Loucy (cell line): ENCODE data around the gene DHX57.

Experiments used
- H2AFZ ChIP-seq: fragments of 200-600 bp; sonication (generic); 2 replicates; pipeline ENCODE4 v1.6.0; 2016; ENCODE audit warnings: antibody characterized with exemption, mild to moderate bottlenecking, low read length, moderate library complexity
- H3F3A ChIP-seq: fragments of 200-600 bp; 2 replicates; pipeline ENCODE4 v1.6.0; 2016; ENCODE audit warnings: antibody characterized with exemption, low read depth, mild to moderate bottlenecking
- H3K27me3 ChIP-seq: fragments of 200-600 bp; sonication (generic); 2 replicates; pipeline ENCODE4 v1.6.1; 2014; ENCODE audit warnings: low read length, mild to moderate bottlenecking; ENCODE audit not compliant: insufficient read depth, poor library complexity, severe bottlenecking
- H3K36me3 ChIP-seq: fragments of 200-600 bp; sonication (generic); 2 replicates; pipeline ENCODE4 v1.6.1; 2016; ENCODE audit warnings: low read length; ENCODE audit not compliant: insufficient read depth
- H3K4me1 ChIP-seq: fragments of 200-600 bp; sonication (generic); 2 replicates; pipeline ENCODE4 v1.5.1; 2014; ENCODE audit warnings: low read length, mild to moderate bottlenecking; ENCODE audit not compliant: insufficient read depth, poor library complexity, severe bottlenecking
- H3K4me2 ChIP-seq: fragments of 200-600 bp; sonication (generic); 2 replicates; pipeline ENCODE4 v1.6.0; 2014; ENCODE audit warnings: antibody characterized with exemption, low read length, low read depth, mild to moderate bottlenecking; ENCODE audit not compliant: poor library complexity, severe bottlenecking
- H3K4me3 ChIP-seq: fragments of 200-600 bp; sonication (generic); 2 replicates; pipeline ENCODE4 v1.5.1; 2014; ENCODE audit warnings: low read length, mild to moderate bottlenecking, mixed read lengths; ENCODE audit not compliant: poor library complexity, severe bottlenecking
- H3K79me2 ChIP-seq: fragments of 200-600 bp; sonication (generic); 2 replicates; pipeline ENCODE4 v1.6.1; 2014; ENCODE audit warnings: low read length; ENCODE audit not compliant: insufficient read depth
- H3K9ac ChIP-seq: fragments of 200-600 bp; sonication (generic); 2 replicates; pipeline ENCODE4 v1.6.0; 2014; ENCODE audit warnings: mild to moderate bottlenecking, low read depth, low read length, moderate library complexity; ENCODE audit not compliant: poor library complexity, severe bottlenecking
- H3K9me2 ChIP-seq: fragments of 200-600 bp; sonication (generic); replicated peaks from 2 replicates; pipeline ENCODE4 v1.6.1; 2016; ENCODE audit warnings: low read depth, low read length, mixed read lengths
- H3K9me3 ChIP-seq: fragments of 200-600 bp; sonication (generic); 2 replicates; pipeline ENCODE4 v1.6.1; 2014; ENCODE audit warnings: mild to moderate bottlenecking, antibody characterized with exemption, low read length, low read depth; ENCODE audit not compliant: insufficient read depth
- H4K20me1 ChIP-seq: fragments of 200-600 bp; sonication (generic); 2 replicates; pipeline ENCODE4 v1.6.0; 2014; ENCODE audit warnings: antibody characterized with exemption, low read length, mild to moderate bottlenecking; ENCODE audit not compliant: insufficient read depth, poor library complexity, severe bottlenecking
- EZH2phosphoT487 ChIP-seq: fragments of 200-600 bp; IDR thresholded peaks from 2 replicates; pipeline ENCODE4 v1.6.1; 2018; ENCODE audit warnings: antibody characterized with exemption, mild to moderate bottlenecking, moderate library complexity, borderline replicate concordance
- TF ChIP-seq, protein P1 (sequence below): fragments of 200-600 bp; sonication (generic); conservative IDR thresholded peaks from 2 replicates; pipeline ENCODE4 v1.5.1; 2014; ENCODE audit warnings: mild to moderate bottlenecking, antibody characterized with exemption, low read length

Gene DHX57

DNA sequence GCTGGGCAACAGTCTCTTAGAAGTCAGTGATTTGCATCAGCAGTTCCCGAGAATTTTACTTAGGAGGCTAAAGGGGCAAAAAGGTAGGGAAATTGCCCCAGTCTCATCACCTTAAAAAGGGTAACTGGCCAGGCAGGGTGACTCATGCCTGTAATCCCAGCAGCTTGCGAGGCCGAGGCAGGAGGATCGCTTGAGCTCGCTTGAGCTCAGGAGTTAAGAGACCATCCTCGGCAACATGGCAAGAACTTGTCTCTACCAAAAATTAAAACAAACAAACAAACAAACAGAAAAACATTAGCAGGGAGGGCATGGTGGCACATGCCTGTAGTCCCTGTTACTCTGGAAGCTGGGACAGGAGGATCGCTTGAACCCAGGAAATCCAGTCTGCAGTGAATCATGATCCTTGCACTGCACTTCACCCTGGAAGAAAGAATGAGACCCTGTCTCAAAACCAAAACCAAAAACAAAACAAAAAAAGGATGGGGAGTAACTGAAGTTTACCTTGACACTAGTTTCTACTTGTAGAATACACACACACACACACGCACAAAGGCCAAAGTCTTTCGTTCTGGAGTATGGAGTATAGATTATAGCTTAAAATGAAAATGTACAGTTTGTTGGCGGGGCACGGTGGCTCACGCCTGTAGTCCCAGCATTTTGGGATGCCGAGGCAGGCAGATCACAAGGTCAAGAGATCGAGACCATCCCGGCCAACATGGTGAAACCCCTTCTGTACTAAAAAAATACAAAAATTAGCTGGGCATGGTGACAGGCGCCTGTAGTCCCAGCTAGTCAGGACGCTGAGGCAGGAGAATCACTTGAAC is 100.4 kb downstream of the DHX57 start:
- no peaks in the 10 kb centered on the region for H3K36me3 ChIP-seq
- no peak overlapping the region for H3K4me3 ChIP-seq
- peaks cover 13% of the 10 kb centered on the region for H3K79me2 ChIP-seq
- H2AFZ ChIP-seq, result no peak overlapping the region; the same call in 1 of the 2 replicates
- no peaks in the 10 kb centered on the region for H3K9me2 ChIP-seq
- H3K9ac ChIP-seq, result no peak overlapping the region
- no peaks in the 10 kb centered on the region for H3K9me3 ChIP-seq
- H3K4me1 ChIP-seq, result peaks cover 8% of the 10 kb centered on the region
- no peaks in the 10 kb centered on the region for H3K27me3 ChIP-seq
- H3F3A ChIP-seq, result no peaks in the 10 kb centered on the region
- H3K4me2 ChIP-seq, result no peak overlapping the region
- TF ChIP-seq EZH2phosphoT487, result no peak
- TF ChIP-seq, protein P1, sequence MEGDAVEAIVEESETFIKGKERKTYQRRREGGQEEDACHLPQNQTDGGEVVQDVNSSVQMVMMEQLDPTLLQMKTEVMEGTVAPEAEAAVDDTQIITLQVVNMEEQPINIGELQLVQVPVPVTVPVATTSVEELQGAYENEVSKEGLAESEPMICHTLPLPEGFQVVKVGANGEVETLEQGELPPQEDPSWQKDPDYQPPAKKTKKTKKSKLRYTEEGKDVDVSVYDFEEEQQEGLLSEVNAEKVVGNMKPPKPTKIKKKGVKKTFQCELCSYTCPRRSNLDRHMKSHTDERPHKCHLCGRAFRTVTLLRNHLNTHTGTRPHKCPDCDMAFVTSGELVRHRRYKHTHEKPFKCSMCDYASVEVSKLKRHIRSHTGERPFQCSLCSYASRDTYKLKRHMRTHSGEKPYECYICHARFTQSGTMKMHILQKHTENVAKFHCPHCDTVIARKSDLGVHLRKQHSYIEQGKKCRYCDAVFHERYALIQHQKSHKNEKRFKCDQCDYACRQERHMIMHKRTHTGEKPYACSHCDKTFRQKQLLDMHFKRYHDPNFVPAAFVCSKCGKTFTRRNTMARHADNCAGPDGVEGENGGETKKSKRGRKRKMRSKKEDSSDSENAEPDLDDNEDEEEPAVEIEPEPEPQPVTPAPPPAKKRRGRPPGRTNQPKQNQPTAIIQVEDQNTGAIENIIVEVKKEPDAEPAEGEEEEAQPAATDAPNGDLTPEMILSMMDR, result no peak
- no peaks in the 10 kb centered on the region for H4K20me1 ChIP-seq

DNA sequence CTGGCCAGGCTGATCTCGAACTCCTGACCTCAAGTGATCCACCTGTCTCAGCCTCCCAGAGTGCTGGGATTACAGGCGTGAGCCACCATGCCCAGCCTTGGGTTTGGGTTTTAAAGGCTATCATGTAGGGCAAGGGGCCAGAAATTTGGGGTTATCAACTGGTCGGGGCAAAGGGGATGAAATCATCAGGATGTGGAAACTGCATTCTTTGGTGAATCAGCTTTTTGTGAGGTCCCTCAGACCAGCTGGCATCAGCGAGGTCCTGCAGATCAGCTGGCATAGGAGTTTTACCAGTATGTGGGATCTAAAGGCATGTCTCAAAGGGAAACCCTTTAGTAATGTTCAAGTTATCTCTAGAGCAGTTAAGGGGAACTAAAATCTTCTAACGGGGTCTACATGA is 104.1 kb downstream of the DHX57 start:
- H2AFZ ChIP-seq, result 0 out of 2 replicates have a peak overlapping the region, but pooled peaks have one; percentile 64
- no peak overlapping the region for H3K4me2 ChIP-seq
- no peak overlapping the region for H3K9ac ChIP-seq
- no peaks in the 10 kb centered on the region for H4K20me1 ChIP-seq
- H3K79me2 ChIP-seq, result no peaks in the 10 kb centered on the region
- H3K4me1 ChIP-seq, result no peaks in the 10 kb centered on the region
- no peaks in the 10 kb centered on the region for H3K27me3 ChIP-seq
- no peaks in the 10 kb centered on the region for H3K9me2 ChIP-seq
- TF ChIP-seq, protein P1, result no peak
- no peak for TF ChIP-seq EZH2phosphoT487
- H3K9me3 ChIP-seq, result no peaks in the 10 kb centered on the region
- H3K36me3 ChIP-seq, result no peaks in the 10 kb centered on the region
- no peak overlapping the region for H3K4me3 ChIP-seq
- H3F3A ChIP-seq, result no peaks in the 10 kb centered on the region

DNA sequence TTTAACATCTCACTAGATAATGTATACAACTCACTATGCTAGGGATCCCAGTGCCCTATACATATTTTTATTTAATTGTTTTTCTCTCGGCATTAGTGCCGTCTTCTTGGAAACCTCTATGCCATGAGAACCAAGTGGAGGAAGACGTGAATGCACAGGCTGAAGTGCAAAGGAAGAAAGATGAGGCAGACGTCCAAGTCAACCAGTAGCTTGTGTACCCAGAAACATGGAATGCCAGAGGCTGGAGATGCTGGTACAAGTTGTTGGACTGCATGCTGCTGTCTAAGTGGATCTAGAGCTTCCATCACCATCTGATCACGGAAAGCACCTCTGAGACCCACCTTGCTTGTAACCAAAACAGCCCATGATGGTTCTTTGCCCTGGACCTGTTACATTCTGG is 110.2 kb downstream of the DHX57 start:
- Histone ChIP-seq H3K4me1 (no peaks in the 10 kb centered on the region), H3K4me3 (no peak overlapping the region), H3K9me2 (no peaks in the 10 kb centered on the region), H3K4me2 (no peak overlapping the region), H4K20me1 (no peaks in the 10 kb centered on the region), H3K9me3 (no peaks in the 10 kb centered on the region), H3K9ac (no peak overlapping the region), H3F3A (no peaks in the 10 kb centered on the region), H3K79me2 (no peaks in the 10 kb centered on the region), H2AFZ (no peak overlapping the region), H3K27me3 (no peaks in the 10 kb centered on the region), H3K36me3 (no peaks in the 10 kb centered on the region)
- TF ChIP-seq, protein P1, result no peak
- no peak for TF ChIP-seq EZH2phosphoT487
